Stimulated activated CD4-positive, alpha-beta T cell treated with anti-CD3 and anti-CD28 coated beads, Interleukin-4, amount 100 ng/mL, for 24 hours (primary cell): Measurements from ENCODE around the gene SH3PXD2B.
"Not testable (repeated sequence)": the region's sequence is repeated elsewhere in the genome, so short reads cannot be mapped to it uniquely, and the experiment has no call there.

ENCODE experiments used
- DNase-seq: peaks from one replicate; pipeline ENCODE4 v3.0.0-alpha.2; 2020

SH3PXD2B gene

GRCh38 chr5:172485511-172486202 lies 31.3 kb upstream of the SH3PXD2B start:
- no peak for DNase-seq

DNA sequence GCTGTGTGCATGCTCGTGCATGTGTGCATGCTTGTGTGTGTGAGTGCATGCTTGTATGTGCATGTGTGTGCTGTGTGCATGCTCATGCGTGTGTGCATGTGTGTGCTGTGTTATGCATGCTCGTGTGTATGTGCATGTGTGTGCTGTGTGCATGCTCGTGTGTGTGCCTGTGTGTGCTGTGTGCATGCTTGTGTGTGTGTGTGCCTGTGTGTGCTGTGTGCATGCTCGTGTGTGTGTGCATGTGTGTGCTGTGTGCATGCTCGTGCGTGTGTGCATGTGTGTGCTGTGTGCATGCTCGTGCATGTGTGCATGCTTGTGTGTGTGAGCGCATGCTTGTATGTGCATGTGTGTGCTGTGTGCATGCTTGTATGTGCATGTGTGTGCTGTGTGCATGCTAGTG lies 30.3 kb upstream of the SH3PXD2B start:
- DNase-seq, result no peak

- DNase-seq, result no peak
These were observed 28.1 kb upstream of the SH3PXD2B start for GRCh38 chr5:172482156-172483020.

- no peak for DNase-seq
These were observed 26.9 kb upstream of the SH3PXD2B start for GRCh38 chr5:172481011-172481800.

GRCh38 chr5:172479784-172480115 lies 25.4 kb upstream of the SH3PXD2B start:
- DNase-seq, result no peak

DNA sequence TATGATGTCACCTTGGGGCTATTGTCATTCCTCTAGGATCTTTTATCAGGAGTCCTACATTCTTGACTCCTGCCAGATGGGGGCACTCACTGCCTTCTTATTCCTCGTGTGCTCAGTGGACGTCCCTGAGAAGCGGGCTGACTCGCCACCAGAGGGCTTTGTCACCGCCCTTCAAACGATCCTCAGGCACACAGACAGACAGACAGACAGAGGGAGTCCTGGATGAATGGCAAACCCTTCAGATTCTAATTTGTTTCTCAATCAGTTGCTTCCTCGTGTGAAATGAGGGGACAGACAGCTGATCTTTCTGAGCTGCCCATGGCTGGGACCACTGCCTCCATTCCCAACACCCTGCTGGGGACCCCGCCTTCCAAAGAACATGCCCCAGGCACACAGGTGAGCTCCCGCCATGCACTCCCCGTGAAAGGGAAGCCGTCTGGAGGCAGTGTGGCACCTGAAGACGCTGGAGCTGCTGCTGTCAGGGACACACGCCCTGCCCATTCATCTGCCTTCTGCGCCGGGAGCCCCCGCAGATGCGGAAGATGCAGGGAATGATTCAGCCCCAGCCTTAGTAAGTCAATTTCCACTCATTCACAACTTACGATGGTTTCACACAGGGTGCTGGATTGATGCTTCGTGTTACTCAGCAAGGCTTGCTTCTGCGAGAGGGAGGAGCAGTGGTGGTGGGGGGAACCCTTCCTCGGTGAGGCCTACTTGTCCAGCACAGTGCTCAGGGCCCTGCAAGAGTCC lies 24.9 kb upstream of the SH3PXD2B start:
- DNase-seq, result peak; percentile 61

- not testable (repeated sequence) for DNase-seq
These were observed 24.3 kb upstream of the SH3PXD2B start for GRCh38 chr5:172478695-172479033.

DNA sequence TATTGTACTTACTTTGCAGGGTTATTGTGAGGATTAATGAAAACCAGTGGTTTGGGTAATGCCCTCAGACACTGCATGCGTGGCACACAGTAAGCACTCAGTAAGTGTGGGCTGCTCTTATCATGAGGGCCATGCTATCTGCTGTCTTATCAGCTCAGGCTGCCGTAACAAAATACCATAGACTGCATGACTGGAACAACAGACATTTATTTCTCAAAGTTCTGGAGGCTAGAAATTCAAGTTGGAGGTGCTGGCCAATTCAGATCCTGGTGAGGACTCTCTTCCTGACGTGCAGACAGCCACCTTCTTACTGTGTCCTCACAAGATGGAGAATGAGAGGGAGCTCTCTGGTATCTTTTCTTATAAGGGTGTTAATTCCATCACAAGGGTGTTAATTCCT lies 23.9 kb upstream of the SH3PXD2B start:
- no peak for DNase-seq

GRCh38 chr5:172477466-172477865 lies 23.1 kb upstream of the SH3PXD2B start:
- no peak for DNase-seq

DNA sequence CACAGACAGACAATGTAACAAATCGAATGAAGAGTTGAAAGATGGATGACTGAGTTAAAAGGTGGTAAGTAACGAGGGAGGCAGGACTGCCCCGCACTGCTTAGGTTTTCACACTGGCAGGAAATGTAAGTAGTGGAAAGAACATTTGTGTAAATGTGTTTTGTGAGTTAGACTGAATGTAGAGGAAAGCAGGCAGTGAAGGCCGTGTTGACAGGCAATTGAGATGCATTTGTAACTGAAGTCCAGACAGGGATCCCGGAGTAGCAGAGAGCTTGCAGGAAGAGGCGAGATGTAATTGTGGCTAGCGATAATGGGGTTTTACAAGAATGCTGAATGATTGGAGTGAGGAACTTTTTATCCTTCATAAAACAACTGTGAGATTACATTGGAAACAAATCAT lies 20.0 kb upstream of the SH3PXD2B start:
- no peak for DNase-seq

DNA sequence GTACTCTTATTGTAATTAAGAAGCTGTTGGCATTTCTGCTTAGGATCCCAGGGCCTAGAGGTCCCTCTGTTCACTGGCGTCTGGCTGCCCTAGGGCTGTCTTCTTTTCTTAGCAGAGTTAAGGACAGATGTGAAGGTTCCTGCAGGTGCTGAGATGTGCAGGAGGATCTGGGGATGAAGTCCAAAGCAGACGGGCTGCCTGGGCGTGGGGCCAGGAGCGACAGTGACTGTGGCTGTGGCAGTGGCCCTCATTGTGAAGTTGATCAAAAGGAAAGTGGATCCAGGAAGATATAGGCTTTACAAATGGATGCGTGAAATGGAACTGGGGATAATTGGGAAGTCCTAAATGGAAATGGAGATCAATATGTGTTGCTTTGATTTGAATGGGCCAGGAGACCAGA lies 19.1 kb upstream of the SH3PXD2B start:
- DNase-seq, result no peak

GRCh38 chr5:172469697-172470096 lies 15.4 kb upstream of the SH3PXD2B start:
- no peak for DNase-seq

GRCh38 chr5:172466062-172466461 lies 11.7 kb upstream of the SH3PXD2B start:
- DNase-seq, result no peak

DNA sequence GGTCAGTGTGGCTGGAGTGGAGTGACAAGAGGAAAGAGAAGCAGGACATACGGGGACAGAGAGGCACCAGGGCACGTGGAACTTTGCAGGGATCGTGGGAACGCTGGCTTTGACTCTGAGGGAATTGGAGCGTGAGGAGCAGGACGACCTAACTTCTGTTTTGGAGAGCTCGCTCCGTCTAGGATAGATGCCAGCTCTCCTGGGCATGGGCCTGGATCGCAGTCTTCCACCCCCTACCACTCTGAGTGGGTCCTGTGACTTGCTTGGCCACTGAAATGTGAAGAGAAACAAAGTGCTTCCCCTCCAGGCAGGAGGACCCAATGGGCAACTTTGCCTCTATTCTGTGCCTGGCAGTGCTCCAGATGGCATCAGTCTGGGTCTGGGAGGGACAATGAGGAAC lies 8.7 kb upstream of the SH3PXD2B start:
- DNase-seq, result no peak

- DNase-seq, result no peak
These were observed 5.4 kb upstream of the SH3PXD2B start for GRCh38 chr5:172459783-172460165.

GRCh38 chr5:172458976-172459782 lies 4.9 kb upstream of the SH3PXD2B start:
- no peak for DNase-seq

- DNase-seq, result no peak
These were observed 1.9 kb upstream of the SH3PXD2B start for GRCh38 chr5:172456076-172456722.

DNA sequence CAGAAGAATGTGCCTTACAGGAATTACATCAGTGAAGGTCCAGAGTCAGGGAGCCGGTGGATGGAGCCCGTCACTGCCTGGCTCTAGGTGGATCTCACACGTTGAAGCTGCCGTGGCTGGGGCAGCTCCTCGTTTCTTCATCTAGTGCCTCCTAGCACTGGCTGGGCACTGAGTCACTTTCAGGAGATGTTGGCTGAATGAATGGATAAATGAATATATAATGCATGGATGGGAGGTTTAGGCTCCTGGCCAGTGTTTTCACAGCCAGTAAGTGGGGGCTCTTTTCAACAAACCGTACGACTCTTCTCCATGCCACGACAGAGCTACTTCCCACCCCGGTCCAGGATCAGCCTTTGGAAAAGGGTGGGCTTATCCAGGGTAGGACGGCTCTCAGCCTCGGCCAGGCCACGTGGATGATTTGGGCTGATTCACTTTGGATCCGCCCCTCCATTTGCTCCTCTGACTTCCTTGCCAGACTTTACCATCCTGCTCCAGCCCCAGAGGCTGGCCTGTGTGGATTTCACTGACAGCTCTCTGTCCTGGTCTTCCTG lies 1.3 kb upstream of the SH3PXD2B start:
- DNase-seq, result no peak

DNA sequence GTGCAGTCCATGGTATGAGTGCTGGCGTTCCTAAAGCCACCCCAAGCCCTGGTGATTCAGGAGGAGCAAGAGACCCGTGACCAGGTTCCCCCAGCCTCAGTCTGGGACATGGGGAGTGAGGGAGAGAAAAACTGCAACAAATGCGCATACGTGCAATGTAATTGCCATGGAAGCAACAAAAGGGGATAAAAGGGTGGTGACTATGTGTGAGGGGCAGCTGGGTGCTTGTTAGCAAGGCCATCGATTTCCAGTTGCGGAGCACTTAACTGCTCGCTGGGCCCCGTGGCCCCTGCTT lies 709 bp upstream of the SH3PXD2B start:
- no peak for DNase-seq

- peak; percentile 6 for DNase-seq
These were observed 353 bp downstream of the SH3PXD2B start for GRCh38 chr5:172453986-172454357.

DNA sequence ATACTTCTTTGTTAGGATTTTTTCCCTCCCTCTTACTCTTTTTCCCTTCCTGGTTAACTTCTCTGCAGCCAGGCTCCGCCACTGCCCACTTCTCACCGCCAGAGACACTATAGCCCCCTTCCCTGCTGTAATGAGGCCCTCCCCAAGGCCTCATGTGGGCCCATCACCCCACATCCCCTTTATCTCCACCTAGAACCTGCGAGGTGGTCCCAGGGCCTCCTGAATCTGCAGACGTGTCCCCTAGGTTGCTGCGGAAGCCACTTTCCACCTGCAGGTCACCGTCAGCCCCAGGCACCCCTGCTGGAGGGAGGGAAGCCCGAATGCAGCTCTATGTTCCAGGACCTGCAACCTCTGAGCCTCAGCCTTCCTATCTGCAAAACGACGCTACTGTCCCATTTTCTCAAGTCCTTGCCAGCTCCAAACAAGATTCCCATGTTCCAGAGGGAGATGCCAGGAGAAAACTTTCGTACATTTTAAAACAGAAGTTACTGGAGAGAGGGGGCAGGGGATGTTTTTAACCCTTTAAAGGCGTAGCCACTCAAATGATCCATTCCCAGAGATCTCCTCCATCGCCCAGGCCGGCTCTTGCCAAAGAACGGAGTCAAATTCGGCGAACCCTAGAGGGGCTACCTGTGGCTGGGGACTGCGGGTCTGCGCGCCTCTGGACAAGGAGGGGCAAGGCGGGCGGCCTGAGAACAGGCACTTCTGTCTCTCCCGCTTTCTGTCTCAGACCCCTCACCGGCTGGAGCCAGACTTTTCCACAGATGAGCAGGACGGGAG lies 929 bp downstream of the SH3PXD2B start:
- no peak for DNase-seq
